Transverse colon (tissue), 3 donors: Measurements from ENCODE around the gene GLRX2.

Experiments used
- POLR2A ChIP-seq: fragments of 450-650 bp; IDR thresholded peaks from one replicate; pipeline ENCODE4 v1.6.1; 2016; ENCODE audit warnings: antibody characterized with exemption, mild to moderate bottlenecking, moderate library complexity
- TF ChIP-seq, protein P1 (sequence below), 5 experiments: fragments of 200-600 bp in 3 of 5; fragments of 450-650 bp in 2 of 5; sonication (generic) in 3 of 5; IDR thresholded peaks; 1 replicate in 2 of 5; 2 replicates in 3 of 5; pipeline ENCODE4 v1.5.1; 2016 to 2017; ENCODE audit warnings: antibody characterized with exemption in 5 of 5, inconsistent platforms in 3 of 5, mild to moderate bottlenecking in 2 of 5, moderate library complexity in 1 of 5

DNA sequence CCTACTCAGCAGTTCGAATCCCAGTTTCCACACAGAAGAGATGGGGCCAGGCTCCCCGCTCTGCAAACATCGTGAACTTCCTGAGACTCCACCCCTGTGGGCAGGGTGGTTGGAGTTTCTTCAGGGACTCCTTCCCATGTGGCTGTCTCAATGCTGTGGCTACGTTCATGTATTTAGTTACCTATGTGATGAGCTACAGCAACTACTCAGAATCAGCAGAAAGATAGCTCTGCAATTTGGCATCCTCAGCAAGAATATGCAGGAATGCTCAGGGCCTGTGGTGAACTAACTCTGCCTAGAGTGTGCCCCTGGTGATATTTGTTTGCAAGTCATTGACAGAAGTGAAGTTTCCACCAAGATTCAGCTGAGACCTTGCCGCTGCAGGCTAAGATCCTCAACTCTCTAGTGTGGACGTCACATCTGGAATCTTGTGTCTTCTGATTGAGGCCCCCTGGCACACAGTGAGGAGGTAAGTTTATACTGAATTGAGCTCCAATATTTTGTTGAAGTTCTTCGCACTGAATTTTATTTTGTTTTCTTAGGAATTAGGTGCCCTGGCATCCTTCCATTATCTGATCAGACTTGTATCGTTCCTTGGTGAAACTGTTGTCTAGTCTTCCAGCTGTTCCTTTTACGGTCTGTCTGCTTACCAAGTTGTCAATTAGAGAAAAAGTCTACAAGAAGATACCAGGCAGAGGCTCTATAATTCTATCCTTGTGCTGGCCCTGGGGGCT is 8.2 kb upstream of the GLRX2 start:
- TF ChIP-seq POLR2A: no peak
- TF ChIP-seq, protein P1, sequence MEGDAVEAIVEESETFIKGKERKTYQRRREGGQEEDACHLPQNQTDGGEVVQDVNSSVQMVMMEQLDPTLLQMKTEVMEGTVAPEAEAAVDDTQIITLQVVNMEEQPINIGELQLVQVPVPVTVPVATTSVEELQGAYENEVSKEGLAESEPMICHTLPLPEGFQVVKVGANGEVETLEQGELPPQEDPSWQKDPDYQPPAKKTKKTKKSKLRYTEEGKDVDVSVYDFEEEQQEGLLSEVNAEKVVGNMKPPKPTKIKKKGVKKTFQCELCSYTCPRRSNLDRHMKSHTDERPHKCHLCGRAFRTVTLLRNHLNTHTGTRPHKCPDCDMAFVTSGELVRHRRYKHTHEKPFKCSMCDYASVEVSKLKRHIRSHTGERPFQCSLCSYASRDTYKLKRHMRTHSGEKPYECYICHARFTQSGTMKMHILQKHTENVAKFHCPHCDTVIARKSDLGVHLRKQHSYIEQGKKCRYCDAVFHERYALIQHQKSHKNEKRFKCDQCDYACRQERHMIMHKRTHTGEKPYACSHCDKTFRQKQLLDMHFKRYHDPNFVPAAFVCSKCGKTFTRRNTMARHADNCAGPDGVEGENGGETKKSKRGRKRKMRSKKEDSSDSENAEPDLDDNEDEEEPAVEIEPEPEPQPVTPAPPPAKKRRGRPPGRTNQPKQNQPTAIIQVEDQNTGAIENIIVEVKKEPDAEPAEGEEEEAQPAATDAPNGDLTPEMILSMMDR (IDR thresholded peaks at IDR 0.05): no peak
